Measurements from ENCODE around the gene USP1.

Gene USP1

GRCh38 chr1:62426237-62426636 lies 10.6 kb upstream of the USP1 start:
- no peak for DNase-seq (ENCODE audit: low spot score)

- DNase-seq (ENCODE audit: low spot score), result no peak
Measured at GRCh38 chr1:62426794-62427193, 10.1 kb upstream of the USP1 start.

DNA sequence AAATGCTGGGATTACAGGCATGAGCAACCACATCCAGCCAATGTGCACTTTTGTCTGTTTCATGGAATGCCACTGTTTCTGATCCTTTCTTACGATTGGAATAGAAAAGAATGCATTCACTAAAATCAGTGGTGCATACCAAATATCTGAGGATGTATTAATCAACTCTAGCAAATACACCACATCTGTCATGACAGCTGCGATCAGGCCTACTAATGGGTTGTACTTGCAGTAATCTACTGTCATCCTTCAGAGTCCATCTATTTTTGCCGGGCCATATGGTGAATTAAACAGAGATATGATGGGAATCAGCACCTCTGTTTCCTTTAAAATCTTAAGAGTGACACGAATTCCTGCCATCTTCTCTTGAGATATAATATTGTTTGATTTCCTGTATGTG lies 8.5 kb upstream of the USP1 start:
- DNase-seq (ENCODE audit: low spot score), result no peak

DNA sequence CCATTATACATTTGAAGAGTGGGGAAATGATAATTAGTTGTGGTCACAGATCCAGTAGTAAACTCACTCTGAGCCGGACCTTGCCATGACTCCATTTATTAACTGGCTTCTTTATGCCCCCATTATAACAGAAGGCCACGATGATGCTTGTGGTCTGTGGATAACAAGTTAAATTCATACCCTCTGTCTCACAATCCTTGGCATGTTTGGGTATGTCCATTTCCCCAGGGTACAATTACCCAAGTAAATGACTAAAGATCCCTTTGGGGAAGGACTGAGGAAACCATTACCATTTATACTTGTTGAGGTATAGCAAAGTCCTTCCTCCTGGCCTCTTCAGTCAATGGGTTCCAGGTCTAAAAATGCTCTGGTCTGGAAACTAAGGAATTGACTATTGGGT lies 7.3 kb upstream of the USP1 start:
- DNase-seq (ENCODE audit: low spot score), result no peak

DNA sequence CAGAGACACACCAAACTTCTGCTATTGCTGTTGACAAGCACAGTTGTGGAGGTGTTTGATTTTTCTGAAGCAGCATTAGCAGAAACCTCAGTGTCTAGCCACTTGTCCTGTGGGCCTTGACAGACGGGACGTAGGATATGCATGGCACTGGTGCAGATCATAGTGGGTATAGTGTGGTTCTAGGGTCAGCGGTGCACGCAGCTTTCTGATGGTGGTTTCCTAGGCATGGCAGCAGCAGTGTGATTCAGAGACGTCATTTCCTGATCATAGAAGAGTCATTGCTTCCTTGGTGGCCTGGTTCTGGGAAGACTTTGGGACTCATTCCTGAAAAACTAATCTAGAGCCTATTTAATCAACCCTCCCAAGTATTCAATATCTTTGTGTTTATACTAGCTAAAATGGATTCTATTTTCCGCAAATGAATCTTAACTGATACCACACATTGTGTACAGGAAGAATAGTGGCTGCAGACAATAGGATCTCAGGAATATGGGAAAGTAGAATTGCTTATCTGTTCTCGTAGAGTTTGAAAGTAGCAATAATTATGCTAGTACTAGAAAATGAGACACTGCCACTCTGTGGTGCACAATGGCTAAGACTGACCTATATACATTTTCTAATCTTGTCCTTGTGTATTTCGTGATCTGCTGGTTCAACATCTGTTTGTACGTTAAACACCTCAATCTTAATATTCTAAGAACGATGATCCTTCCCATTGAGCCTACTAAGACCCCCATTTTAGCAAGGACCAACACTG lies 2.8 kb upstream of the USP1 start:
- DNase-seq (ENCODE audit: low spot score), result no peak

DNA sequence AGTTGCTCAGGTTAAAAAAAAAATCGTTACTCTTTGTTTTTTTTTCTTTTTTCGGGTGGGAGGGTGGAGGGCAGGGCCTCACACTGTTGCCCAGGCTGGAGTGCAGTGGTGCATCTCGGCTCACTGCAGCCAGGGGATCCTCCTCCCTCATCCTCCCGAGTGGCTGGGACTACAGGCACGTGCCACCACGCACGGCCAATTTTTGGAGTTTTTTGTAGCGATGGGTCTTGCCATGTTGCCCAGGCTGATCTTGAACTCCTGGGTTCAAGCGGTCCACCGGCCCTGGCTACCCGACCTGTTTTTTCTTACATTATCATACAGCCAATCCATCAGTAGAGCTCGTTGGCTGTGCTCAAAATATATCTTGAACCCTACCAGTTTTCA lies 2.2 kb upstream of the USP1 start:
- DNase-seq (ENCODE audit: low spot score), result no peak

GRCh38 chr1:62435231-62436038 lies 1.4 kb upstream of the USP1 start:
- no peak for DNase-seq (ENCODE audit: low spot score)

DNA sequence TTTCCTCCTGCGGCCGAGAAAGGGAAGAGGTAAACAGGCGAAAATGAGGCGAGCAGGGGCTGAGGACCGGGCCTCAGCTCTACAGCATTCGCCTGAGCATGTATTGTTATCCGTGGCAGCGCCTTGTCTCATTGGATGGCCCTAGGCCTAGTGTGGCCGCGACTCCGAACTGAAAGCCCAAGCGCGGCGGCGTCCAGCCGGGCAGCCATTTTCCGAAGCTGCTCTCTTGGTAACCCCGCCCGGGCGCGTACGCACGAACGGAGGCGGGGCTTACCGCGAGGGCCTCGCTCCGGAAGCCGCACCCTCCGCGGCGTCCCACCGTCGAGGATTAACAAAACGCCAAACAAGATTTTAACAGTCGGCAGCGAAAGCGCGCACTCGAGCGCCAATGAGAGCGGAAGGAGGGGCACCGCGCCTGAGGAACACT lies 797 bp upstream of the USP1 start:
- DNase-seq (ENCODE audit: low spot score), result no peak

DNA sequence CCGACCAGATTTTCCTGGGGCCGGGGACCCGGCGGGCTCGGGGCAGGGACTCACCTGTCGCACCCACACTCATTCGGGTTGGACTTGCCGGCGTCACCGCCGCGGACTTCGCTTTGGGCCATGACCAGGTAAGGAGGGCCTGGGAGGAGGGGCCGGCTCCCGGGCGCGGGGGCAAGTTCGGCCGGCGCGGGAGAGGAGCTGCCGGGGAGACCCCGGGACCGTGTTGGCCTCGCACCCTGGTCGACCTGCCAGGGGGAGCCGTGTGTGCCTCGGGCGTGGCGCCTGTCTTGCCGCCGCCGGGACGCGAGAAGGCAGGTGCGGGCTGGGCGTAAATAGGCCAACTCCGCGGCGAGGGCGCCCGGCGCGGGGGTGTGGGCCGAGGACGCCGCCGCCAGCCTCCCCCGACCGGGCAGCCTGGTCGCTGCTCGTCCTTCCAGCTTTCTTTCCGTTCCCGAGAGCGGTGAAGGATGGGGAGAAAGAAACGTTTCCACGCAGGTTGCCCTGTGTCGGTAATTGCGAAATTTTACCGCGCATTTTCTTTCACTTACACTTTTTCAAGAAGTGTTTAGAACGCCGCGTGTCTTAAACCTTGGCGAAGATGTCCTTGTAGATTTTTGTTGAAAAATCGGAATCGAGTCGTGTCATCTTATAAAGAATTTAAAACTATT lies 558 bp downstream of the USP1 start:
- peak; percentile 16 for DNase-seq (ENCODE audit: low spot score)

DNA sequence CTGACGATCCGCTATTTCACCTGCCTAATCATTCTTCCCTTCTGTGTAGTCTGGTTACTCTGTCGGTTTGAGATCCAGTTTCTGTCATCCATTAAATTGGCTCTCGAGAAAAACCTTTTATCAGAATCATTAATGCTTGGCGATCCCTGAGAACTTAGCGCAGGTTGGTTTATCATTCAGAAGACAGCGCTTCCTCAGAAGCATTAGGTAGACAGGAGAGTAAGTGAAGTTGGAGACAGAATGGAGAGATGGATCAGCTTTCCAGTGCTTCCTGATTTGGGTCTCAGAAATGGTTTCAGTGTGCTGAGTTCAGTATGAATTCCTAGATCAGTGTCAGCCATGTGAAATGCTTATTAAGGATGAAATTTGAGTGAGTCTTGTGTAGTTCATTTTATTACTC lies 1.3 kb downstream of the USP1 start:
- DNase-seq (ENCODE audit: low spot score), result no peak

DNA sequence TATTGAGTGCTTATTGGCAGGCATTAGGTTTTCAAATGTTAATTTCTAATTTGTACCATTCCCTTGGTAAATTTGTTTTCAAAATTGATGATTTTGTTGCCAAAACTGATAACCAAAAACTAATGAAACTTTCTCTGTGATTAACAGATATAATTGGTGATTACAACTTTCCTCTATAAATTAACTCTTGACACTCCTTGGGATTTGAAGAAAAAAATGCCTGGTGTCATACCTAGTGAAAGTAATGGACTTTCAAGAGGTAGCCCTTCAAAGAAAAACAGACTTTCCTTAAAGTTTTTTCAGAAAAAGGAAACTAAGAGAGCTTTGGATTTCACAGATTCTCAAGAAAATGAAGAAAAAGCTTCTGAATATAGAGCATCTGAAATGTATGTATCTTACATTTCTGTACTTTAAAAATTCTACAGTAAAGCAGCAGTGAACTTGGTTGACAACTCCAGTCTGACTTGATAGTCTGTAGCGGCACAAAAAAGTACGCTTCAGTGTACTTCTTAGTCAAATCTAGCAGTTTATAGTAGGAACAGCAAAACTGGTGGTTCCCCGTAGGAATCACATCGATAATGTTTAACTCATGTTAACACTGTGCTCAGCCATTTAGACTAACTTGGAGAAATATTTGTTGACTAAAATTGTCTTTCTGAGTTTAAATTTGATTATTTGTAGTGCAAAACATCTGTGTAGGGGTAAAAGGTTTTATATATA lies 3.0 kb downstream of the USP1 start:
- no peak for DNase-seq (ENCODE audit: low spot score)

- no peak for DNase-seq (ENCODE audit: low spot score)
Measured at GRCh38 chr1:62444701-62445100, 7.9 kb downstream of the USP1 start.

DNA sequence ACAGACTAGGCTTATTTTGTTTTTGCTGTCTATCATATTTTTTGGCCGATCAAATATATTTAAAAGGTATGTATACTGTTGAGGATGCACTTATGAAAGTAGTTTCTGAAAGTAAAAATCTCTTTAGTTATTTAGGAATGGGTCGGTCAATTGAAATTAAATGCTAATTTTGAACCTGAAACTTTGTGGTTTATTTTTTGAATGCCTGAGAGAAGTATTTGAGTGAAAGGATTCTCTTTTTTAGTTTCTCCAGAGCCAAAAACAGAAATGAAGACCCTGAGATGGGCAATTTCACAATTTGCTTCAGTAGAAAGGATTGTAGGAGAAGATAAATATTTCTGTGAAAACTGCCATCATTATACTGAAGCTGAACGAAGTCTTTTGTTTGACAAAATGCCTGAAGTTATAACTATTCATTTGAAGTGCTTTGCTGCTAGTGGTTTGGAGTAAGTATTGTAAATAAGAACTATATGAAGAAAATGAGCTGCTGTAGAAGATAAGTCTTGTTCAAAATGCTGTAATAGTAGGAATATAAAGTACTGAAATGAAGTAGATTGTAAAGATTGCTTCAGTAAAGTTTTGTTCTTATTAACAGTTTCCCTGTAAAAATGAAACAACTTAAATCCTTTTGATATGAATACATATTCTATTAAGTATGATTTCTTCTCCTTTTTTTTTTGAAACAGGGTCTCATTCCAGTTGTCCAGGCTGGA lies 11.5 kb downstream of the USP1 start:
- no peak for DNase-seq (ENCODE audit: low spot score)

DNA sequence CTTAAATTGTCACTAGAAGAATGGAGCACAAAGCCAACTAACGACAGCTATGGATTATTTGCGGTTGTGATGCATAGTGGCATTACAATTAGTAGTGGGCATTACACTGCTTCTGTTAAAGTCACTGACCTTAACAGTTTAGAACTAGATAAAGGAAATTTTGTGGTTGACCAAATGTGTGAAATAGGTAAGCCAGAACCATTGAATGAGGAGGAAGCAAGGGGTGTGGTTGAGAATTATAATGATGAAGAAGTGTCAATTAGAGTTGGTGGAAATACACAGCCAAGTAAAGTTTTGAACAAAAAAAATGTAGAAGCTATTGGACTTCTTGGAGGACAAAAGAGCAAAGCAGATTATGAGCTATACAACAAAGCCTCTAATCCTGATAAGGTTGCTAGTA lies 13.5 kb downstream of the USP1 start:
- DNase-seq (ENCODE audit: low spot score), result no peak

DNA sequence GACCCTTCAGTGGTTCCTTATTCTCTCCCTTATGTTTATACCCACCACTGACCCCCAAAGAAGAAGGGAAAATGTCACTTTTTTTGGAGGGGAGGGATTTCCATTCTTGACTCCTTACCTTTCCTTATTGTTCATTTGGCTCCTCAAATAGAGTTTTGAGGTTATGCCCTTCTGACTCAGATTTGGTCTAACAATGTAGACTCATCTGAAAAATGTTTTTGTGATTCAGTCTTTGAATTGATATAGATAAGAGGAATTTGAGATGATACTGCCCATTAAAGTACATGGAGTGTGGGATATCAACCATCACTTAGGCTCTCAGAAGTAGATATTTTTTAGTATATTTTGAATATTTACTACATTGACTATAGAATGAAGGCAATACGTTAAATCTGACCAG lies 16.1 kb downstream of the USP1 start:
- DNase-seq (ENCODE audit: low spot score), result no peak

- DNase-seq (ENCODE audit: low spot score), result no peak
Measured at GRCh38 chr1:62457955-62458354, 21.1 kb downstream of the USP1 start.

- DNase-seq (ENCODE audit: low spot score), result no peak
Measured at GRCh38 chr1:62462370-62462769, 25.5 kb downstream of the USP1 start.

- DNase-seq (ENCODE audit: low spot score), result no peak
Measured at GRCh38 chr1:62467092-62467491, 30.2 kb downstream of the USP1 start.

DNA sequence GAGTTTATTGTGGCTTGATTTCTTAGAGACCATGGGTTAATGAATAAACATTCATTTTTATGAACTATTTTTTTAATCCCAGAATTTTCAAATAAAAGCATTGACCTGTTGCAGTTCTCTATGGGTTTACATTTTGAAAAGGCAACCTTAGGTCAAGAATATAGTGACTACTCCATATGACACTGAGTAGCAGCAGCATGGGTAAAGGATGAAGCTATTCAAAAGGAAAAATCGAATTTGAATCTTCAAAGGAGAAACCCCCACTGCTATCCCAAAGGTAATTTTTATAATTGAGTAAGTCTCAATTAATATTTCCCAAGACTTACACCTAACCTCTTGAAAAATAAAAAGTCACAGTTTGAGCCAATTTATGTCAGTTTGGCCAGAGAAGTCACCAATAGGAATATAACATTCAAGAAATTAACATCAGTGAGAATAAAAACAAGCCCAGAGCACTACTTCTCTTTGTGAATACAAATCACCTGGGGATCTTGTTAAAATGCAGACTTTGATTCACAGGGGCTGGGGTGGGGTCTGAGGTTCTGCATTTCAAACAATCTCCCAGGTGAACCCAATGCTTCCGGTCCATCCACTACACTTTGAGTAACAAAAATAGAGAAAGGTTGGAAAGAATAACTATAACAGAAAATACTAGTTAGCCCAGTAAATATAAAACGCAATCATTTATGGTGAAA lies 39.8 kb downstream of the USP1 start:
- no peak for DNase-seq (ENCODE audit: low spot score)

- no peak for DNase-seq (ENCODE audit: low spot score)
Measured at GRCh38 chr1:62481681-62482080, 44.8 kb downstream of the USP1 start.

DNA sequence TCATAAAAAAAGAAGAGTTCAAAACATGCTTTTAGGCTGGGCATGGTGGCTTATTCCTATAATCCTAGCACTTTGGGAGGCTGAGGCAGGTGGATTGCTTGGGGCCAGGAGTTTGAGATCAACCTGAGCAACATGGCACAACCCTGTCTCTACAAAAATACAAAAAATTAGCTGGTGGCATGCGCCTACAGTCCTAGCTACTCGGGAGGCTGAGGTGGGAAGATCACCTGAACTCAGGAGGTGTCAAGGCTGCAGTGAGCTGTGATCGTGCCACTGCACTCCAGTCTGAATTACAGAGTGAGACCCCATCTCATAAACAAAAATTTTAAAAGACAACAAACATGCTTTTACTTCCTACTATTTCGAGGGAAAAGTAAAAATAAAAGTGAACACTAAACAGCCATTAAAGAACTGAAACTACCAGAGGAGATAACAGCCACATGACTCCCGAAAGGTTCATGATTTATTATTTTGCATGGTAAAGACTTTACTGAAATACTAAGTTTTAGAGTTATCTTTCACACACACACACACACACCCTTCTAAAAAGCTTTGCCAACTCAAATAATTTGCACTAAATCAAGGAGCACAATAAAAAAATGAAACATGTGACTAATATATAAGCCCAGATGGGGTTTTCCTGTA lies 48.1 kb downstream of the USP1 start:
- DNase-seq (ENCODE audit: low spot score), result no peak
